ENCODE results near the gene ACOX2. TPM values are rescaled to one million over a fixed set of nuclear protein-coding genes. Genes with fewer than 3 reads are reported as not detected.

Gene ACOX2
- total RNA-seq, 1 experiment from 2014 or later = 10.8 TPM

GRCh38 chr3:58492494-58492905 is 44.5 kb downstream of the ACOX2 start:
- no peaks in the 10 kb centered on the region for H3K27me3 ChIP-seq (ENCODE audit: low read length)
- no peaks in the 10 kb centered on the region for H3F3A ChIP-seq (ENCODE audit: low read length, unreplicated experiment)
- ATAC-seq (no peak; the same call in 1 of the 2 replicates), DNase-seq (peak; percentile 19)
- peak overlapping the region; percentile 48; the same call in 1 of the 2 replicates for H2AFZ ChIP-seq (ENCODE audit: low read length)
- intact Hi-C loops (cut with micrococcal nuclease) = loop anchor here (1.0 kb wide), 1 partner anchor 40 kb away; no protein-coding TSS in a partner anchor
- peaks cover 52% of the 10 kb centered on the region for H3K79me2 ChIP-seq (ENCODE audit: low read length)
- TF ChIP-seq EZH2phosphoT487 (IDR thresholded peaks at IDR 0.05; ENCODE audit: borderline replicate concordance, low read length) = no peak
- no peak for TF ChIP-seq EZH2 (IDR thresholded peaks at IDR 0.05; ENCODE audit: low read length, unreplicated experiment)
- no peak for TF ChIP-seq CTCF (conservative IDR thresholded peaks at IDR 0.05; ENCODE audit: low read depth, low read length)
- no peak overlapping the region for H3K27ac ChIP-seq (ENCODE audit: low read length)
- H3K4me1 ChIP-seq (ENCODE audit: insufficient read depth, low read length) = peaks cover 40% of the 10 kb centered on the region
- BruUV-seq (replicated peaks) = no TSS peak
- peaks cover 6% of the 10 kb centered on the region; the same call in 1 of the 2 replicates for H4K20me1 ChIP-seq (ENCODE audit: low read length)
- no peaks in the 10 kb centered on the region for H3K9me2 ChIP-seq (replicated peaks; ENCODE audit: low read length)
- CTCF ChIA-PET = interaction anchor here (1.0 to 1.4 kb wide), 2 partner anchors 21 to 68 kb away, joined by 3 to 4 read pairs; no protein-coding TSS in a partner anchor
- POLR2A ChIA-PET (ENCODE audit: unreplicated experiment) = no interaction called here
- peak overlapping the region; percentile 93 for H3K4me2 ChIP-seq (ENCODE audit: low read length)
- H3K9me3 ChIP-seq (ENCODE audit: low read length) = no peaks in the 10 kb centered on the region
- peak overlapping the region; percentile 78 for H3K9ac ChIP-seq (ENCODE audit: low read length)
- H3K36me3 ChIP-seq (ENCODE audit: low read depth, low read length) = no peaks in the 10 kb centered on the region
- H3K4me3 ChIP-seq (ENCODE audit: low read length) = peak overlapping the region; percentile 91

GRCh38 chr3:58491506-58492402 is 45.2 kb downstream of the ACOX2 start, which contains the start of gene KCTD6:
TSS of gene KCTD6 (plus strand) at chr3:58492096. CDS start at chr3:58498756, 6,660 bp downstream.
- H3K4me3 ChIP-seq (ENCODE audit: low read length) = peak within 1 kb of the TSS; percentile 91
- H3K27me3 ChIP-seq (ENCODE audit: low read length) = no peaks in the 10 kb centered on the region
- peak; percentile 55 for TF ChIP-seq CTCF (conservative IDR thresholded peaks at IDR 0.05; ENCODE audit: low read depth, low read length)
- no peak for TF ChIP-seq EZH2 (IDR thresholded peaks at IDR 0.05; ENCODE audit: low read length, unreplicated experiment)
- no peak for TF ChIP-seq EZH2phosphoT487 (IDR thresholded peaks at IDR 0.05; ENCODE audit: borderline replicate concordance, low read length)
- no peaks in the 10 kb centered on the region for H3K9me3 ChIP-seq (ENCODE audit: low read length)
- peaks cover 45% of the 10 kb centered on the region for H3K79me2 ChIP-seq (ENCODE audit: low read length)
- peak; percentile 83 for ATAC-seq
- H3K9ac ChIP-seq (ENCODE audit: low read length) = peak within 1 kb of the TSS; percentile 78
- DNase-seq = peak; percentile 97
- H3K4me1 ChIP-seq (ENCODE audit: insufficient read depth, low read length) = peaks cover 40% of the 10 kb centered on the region
- H3K9me2 ChIP-seq (replicated peaks; ENCODE audit: low read length) = no peaks in the 10 kb centered on the region
- no peaks in the 10 kb centered on the region for H4K20me1 ChIP-seq (ENCODE audit: low read length)
- CTCF ChIA-PET = interaction anchor here (1.0 to 1.4 kb wide), 2 partner anchors 20 to 69 kb away, joined by 3 to 4 read pairs; no protein-coding TSS in a partner anchor
- POLR2A ChIA-PET (ENCODE audit: unreplicated experiment) = interaction anchor here (0.7 kb wide), 1 partner anchor 15 kb away, joined by 4 read pairs; no protein-coding TSS in a partner anchor
- no peaks in the 10 kb centered on the region for H3F3A ChIP-seq (ENCODE audit: low read length, unreplicated experiment)
- intact Hi-C loops (cut with micrococcal nuclease) = loop anchor here (1.0 kb wide), 5 partner anchors 20 to 159 kb away; partner anchors contain the start of genes PDHB and PXK
- BruUV-seq (replicated peaks) = no TSS peak
- no peak within 1 kb of the TSS for H3K27ac ChIP-seq (ENCODE audit: low read length)
- H3K36me3 ChIP-seq (ENCODE audit: low read depth, low read length) = no peaks in the 10 kb centered on the region
- H2AFZ ChIP-seq (ENCODE audit: low read length) = peak within 1 kb of the TSS; percentile 93
- peak within 1 kb of the TSS; percentile 93 for H3K4me2 ChIP-seq (ENCODE audit: low read length)
